ENCODE measurements around the gene SMOC2.

- no peak for TF ChIP-seq POLR2A (IDR thresholded peaks at IDR 0.05)
- TF ChIP-seq CTCF (IDR thresholded peaks at IDR 0.05): no peak
These were observed 105.2 kb downstream of the SMOC2 start for GRCh38 chr6:168546151-168546550.
